ENCODE data around the gene RAB22A.

RAB22A gene

DNA sequence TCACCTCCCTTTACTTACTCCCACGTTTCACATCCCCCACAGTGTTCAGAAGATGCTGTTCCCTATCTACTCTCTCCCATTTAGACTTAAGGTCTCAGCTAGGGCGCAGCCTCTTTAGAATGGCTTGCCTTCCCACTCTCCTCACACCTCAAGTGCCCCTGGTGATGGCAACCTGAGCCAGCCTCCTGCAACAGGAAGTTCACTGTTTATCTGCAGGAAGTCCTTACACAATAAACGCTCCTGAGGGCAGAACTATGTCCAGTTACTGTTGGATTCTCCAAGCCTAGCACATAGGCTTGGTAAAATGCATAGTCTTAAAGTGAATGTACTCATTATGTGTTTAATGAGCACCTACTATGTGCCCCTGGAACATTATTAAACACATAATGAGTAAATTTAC lies 21.9 kb upstream of the RAB22A start:
- DNase-seq (ENCODE audit: extremely low read depth, low read depth): no peak
- TF ChIP-seq, protein P1, sequence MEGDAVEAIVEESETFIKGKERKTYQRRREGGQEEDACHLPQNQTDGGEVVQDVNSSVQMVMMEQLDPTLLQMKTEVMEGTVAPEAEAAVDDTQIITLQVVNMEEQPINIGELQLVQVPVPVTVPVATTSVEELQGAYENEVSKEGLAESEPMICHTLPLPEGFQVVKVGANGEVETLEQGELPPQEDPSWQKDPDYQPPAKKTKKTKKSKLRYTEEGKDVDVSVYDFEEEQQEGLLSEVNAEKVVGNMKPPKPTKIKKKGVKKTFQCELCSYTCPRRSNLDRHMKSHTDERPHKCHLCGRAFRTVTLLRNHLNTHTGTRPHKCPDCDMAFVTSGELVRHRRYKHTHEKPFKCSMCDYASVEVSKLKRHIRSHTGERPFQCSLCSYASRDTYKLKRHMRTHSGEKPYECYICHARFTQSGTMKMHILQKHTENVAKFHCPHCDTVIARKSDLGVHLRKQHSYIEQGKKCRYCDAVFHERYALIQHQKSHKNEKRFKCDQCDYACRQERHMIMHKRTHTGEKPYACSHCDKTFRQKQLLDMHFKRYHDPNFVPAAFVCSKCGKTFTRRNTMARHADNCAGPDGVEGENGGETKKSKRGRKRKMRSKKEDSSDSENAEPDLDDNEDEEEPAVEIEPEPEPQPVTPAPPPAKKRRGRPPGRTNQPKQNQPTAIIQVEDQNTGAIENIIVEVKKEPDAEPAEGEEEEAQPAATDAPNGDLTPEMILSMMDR (IDR thresholded peaks at IDR 0.05; ENCODE audit: low read depth, low read length): no peak

DNA sequence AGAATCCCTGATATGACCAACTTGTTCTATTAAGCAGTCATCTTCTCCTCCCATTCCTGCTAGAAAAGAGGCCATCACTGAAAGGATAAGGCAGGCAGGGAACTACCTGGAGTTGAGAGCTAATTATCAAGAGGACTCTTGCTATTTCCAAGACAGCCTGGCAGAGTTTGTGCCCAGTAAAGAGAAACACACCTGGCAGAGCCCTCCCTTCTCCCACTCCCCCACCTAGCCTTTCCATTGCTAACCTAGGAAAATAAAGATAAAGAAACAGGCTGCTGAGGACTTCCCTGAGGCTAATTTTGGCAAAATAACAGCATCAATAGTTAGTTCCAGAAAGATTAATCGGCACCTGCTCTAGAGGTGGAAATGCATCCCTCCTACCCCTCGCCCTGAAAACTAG lies 20.4 kb upstream of the RAB22A start:
- TF ChIP-seq, protein P1 (IDR thresholded peaks at IDR 0.05; ENCODE audit: low read depth, low read length): no peak
- no peak for DNase-seq (ENCODE audit: extremely low read depth, low read depth)

DNA sequence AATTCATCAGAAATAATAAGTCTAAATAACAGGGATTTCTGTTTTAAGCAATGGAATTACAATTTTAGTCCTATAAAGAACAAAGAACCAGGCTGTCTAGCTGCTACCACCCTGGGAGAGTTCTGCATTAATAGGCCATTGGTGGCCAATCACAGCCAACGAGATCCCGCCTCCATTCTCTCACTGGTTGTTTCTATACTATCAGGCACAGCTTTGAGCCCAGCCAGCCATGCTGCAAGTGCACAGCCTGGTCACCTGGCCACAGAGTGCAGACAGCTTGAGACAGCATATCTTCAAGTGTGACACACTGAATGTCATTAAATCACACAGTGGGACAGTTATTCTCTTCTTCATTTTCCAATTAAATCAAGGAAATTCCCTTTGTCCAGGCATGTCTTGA lies 16.1 kb upstream of the RAB22A start:
- TF ChIP-seq, protein P1 (IDR thresholded peaks at IDR 0.05; ENCODE audit: low read depth, low read length): no peak
- DNase-seq (ENCODE audit: extremely low read depth, low read depth): no peak

DNA sequence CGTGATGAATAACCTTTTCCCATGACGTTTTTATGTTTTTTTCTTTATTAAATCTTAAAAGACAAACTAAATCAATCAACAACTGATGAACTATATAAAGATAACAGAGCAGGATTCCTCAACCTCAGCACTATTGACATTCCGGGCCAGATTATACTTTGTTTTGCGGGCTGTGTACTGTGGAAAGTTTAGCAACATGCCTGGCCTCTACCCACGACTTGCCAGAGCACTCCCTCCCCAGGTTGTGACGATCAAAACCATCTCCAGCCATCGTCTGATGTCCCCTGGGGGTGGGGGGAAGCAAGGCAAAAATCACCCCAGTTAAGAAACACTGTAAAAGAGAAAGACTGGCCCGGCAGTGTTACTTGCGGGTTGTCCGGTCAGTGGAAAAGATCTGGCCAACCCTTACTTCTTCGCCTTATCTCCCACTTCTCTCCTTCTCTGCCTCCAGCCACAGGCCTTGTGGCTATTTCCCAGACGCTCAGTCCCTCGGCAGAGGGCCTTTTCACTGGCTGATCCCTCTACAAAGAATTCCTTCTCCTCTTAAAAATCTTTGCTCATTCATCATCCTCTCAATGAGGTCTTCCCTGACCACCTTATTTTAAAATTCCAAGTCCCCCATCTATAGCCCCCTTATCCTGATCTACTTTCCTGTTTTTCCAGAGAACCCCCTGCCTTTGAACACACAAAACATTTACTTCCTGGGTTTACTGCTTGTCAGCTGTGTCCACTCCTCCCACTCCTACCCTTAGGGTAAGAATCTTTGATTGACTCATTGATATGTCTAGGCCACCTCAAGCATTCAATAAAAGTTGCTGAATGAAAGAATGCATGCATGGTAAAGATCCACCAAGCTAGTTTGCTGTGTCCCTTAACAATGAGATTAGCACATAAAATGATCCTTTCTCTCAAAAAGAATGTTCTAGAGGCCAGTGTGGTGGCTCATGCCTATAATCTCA lies 14.7 kb upstream of the RAB22A start:
- DNase-seq (ENCODE audit: extremely low read depth, low read depth): no peak
- TF ChIP-seq, protein P1 (IDR thresholded peaks at IDR 0.05; ENCODE audit: low read depth, low read length): no peak

DNA sequence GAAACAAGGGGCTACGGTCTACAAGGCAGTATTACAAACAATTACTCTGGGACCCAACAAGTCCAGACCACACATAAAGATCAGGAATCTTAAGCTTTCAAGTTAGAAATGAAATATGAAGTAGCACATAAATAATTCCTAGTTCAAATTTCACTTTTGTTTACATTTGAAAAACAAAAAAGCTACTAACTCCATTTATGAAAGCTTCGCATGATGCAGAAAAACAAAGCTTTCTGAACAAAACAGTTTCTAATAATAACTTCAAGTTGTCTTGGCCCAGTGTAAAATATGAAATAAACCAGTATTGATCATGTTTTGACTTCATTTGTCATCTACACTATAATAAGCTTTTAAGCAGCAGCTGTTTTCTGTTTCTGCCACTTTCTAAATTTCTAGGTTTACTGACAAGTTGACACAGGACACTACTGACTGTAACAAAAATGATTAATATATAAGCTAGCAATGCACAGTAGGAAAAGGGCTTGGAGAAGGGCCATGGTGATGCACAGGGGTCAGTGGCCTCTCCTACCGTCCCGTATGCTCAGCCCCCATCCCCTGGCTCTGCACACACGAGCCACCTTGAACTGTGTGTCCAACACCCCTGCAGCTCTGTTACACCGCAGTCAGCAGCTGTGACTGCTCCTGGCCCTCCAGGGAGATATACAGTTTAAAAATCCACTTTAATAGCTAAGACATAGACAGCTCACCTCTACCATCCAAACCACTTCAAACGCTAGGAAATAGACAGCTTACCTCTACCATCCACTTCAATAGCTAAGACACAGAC lies 13.3 kb upstream of the RAB22A start:
- TF ChIP-seq, protein P1 (IDR thresholded peaks at IDR 0.05; ENCODE audit: low read depth, low read length): no peak

DNA sequence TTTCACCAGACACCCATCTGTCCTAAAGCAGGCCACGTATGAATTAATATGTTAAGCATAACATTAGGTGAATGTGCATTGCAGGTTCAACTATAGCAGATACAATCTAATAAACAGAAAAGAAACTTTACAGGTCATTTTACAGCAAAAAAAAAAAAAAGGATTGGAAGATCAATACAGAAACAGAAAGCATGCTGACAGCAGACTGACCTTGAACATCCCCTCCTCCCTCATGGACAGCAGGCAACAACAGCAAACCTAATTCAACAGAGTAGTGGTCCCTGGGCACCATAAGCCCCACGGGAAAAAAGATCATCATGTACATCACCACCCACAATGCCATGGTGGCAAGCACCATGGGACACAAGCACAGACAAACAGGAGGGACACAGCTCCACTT lies 12.1 kb upstream of the RAB22A start:
- DNase-seq (ENCODE audit: extremely low read depth, low read depth): no peak
- TF ChIP-seq, protein P1 (IDR thresholded peaks at IDR 0.05; ENCODE audit: low read depth, low read length): no peak

More for the DNA sequence above, 13.3 kb upstream of the RAB22A start:
- no peak for DNase-seq (ENCODE audit: extremely low read depth, low read depth)

DNA sequence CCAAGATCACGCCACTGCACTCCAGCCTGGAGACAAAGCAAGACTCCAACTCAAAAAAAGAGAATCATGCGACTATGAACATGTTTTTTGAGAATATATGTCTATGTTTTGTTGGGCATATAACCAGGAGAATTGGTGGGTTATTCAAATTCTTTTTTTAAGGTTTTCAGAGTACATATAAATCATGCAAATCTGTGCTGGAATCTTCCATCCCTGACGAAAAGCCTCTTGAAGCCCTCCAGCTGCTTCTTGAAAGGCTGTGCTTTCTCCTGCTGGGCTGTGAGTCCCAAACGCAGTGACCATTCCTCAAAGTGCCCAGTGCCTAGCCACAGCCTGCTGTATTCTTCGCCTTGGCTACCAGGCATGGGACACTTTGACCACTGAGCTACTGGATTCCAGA lies 9.2 kb upstream of the RAB22A start:
- TF ChIP-seq, protein P1 (IDR thresholded peaks at IDR 0.05; ENCODE audit: low read depth, low read length): no peak
- no peak for DNase-seq (ENCODE audit: extremely low read depth, low read depth)
